Measurements from ENCODE around the gene CPEB4. TPM values are rescaled to one million over a fixed set of nuclear protein-coding genes. Genes with fewer than 3 reads are reported as not detected.

Gene CPEB4
- total RNA-seq, 1 donor from 2014 or later: 37.4 TPM

DNA sequence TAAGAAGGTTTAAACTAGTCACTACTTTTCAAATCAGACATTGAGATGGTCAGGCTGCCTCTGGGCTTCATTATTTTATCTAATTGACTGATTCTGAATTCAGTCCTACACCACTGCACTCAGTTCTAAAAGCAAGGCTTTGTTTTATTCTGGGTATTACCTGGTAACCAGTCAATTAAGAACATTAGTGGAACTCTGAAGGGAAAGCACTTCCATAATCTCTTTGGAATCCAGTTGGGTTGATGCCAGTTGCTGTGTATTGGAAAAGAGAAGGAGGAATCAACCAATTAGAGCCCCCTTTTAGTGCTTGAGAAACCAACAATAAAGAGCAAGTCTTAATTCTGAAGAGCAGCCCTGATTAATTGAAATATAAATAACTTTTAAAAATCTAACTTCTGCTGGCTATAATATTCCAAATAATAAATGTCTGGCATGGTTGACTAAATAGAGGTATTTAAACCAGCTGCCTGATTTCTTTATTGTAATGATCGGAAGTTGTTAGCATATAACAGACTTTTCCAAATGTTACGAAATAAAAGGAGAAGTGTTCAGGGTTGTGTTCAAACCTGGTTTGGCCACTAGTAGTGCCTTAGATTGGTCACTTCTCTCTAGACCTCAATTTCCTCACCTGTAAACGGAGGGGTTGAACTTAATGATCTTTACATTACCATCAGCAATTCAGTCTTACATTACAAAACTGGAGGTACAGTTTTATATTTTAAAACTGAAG is 32.0 kb downstream of the CPEB4 start:
- Histone ChIP-seq H3K36me3 (no peaks in the 10 kb centered on the region), H3K4me1 (peaks cover 6 to 67% of the 10 kb centered on the region in 2 donors), H3K27ac (peak overlapping the region; percentile 87 to 90), H3K27me3 (no peaks in the 10 kb centered on the region), H3K9me3 (no peaks in the 10 kb centered on the region), H3K4me3 (no peak overlapping the region)
- no peak for DNase-seq (ENCODE audit: low spot score in 2 of 2)
- intact Hi-C loops (cut with DNase I): loop anchor here (10.0 kb wide), 1 partner anchor 445 kb away; no protein-coding TSS in a partner anchor
- TF ChIP-seq, protein P1, sequence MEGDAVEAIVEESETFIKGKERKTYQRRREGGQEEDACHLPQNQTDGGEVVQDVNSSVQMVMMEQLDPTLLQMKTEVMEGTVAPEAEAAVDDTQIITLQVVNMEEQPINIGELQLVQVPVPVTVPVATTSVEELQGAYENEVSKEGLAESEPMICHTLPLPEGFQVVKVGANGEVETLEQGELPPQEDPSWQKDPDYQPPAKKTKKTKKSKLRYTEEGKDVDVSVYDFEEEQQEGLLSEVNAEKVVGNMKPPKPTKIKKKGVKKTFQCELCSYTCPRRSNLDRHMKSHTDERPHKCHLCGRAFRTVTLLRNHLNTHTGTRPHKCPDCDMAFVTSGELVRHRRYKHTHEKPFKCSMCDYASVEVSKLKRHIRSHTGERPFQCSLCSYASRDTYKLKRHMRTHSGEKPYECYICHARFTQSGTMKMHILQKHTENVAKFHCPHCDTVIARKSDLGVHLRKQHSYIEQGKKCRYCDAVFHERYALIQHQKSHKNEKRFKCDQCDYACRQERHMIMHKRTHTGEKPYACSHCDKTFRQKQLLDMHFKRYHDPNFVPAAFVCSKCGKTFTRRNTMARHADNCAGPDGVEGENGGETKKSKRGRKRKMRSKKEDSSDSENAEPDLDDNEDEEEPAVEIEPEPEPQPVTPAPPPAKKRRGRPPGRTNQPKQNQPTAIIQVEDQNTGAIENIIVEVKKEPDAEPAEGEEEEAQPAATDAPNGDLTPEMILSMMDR (IDR thresholded peaks at IDR 0.05): no peak

DNA sequence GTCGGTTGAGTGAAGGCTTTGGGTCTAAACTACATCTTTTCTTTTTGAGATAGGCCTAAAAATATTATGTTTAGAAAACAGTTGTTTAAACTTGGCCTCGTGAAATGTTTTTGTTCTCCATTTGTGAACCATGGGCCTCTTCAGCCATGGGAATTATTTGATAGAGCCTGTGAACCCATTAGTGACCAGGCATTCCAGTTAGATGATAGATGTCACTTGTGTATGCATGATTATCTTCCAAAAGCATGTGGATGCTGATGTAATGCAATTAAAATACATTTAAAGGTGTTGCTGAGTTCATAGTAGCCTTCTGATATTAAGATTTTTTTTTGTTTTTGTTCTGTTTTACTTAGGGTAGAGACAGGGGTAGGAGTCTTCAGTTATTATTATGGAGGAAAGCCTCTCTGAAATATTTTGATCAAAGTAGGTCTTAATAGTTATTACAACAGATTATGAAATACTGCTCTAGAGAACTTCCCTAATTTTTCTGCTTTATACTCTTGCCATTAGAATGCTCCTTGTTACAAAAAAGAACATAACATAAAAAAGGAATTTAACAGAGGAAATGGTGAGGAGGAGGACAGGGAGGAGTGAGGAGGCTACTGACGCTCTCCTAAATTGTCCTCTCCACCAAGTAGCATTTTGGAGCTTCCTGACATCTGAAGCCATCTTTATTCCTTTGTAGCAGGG is 32.9 kb downstream of the CPEB4 start:
- intact Hi-C loops (cut with DNase I): loop anchor here (10.0 kb wide), 1 partner anchor 446 kb away; no protein-coding TSS in a partner anchor
- no peaks in the 10 kb centered on the region for H3K36me3 ChIP-seq
- peak overlapping the region; percentile 71 to 81 for H3K27ac ChIP-seq
- no peak for DNase-seq (ENCODE audit: low spot score in 2 of 2)
- no peaks in the 10 kb centered on the region for H3K27me3 ChIP-seq
- peaks cover 6 to 75% of the 10 kb centered on the region in 2 donors for H3K4me1 ChIP-seq
- no peak overlapping the region for H3K4me3 ChIP-seq
- TF ChIP-seq, protein P1 (IDR thresholded peaks at IDR 0.05): no peak
- H3K9me3 ChIP-seq: no peaks in the 10 kb centered on the region

DNA sequence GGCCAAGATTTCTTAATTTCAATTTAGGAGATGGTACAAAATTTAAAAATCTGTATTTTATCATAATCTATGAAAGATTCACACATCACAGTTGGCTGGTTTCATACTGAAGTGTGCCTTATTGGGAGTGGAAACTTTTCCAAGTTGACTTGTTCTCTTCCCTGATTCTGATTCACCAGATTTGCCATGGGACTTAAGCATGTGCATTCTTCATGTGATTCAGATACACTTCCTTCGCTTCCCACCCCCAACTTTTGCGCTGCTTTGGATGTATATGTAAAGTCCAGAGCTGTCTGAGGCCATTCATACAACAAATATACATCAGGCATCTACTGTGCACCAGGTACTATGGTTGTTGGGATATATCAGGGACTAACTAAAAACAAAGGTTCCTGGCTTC is 34.4 kb downstream of the CPEB4 start:
- no peak for DNase-seq (ENCODE audit: low spot score in 2 of 2)
- Histone ChIP-seq H3K4me1 (peaks cover 11 to 76% of the 10 kb centered on the region in 2 donors), H3K9me3 (no peaks in the 10 kb centered on the region), H3K36me3 (no peaks in the 10 kb centered on the region), H3K27me3 (no peaks in the 10 kb centered on the region), H3K27ac (peak overlapping the region; percentile 71 to 81), H3K4me3 (no peak overlapping the region)
- TF ChIP-seq, protein P1 (IDR thresholded peaks at IDR 0.05): no peak
- intact Hi-C loops (cut with DNase I): loop anchor here (10.0 kb wide), 1 partner anchor 448 kb away; no protein-coding TSS in a partner anchor

DNA sequence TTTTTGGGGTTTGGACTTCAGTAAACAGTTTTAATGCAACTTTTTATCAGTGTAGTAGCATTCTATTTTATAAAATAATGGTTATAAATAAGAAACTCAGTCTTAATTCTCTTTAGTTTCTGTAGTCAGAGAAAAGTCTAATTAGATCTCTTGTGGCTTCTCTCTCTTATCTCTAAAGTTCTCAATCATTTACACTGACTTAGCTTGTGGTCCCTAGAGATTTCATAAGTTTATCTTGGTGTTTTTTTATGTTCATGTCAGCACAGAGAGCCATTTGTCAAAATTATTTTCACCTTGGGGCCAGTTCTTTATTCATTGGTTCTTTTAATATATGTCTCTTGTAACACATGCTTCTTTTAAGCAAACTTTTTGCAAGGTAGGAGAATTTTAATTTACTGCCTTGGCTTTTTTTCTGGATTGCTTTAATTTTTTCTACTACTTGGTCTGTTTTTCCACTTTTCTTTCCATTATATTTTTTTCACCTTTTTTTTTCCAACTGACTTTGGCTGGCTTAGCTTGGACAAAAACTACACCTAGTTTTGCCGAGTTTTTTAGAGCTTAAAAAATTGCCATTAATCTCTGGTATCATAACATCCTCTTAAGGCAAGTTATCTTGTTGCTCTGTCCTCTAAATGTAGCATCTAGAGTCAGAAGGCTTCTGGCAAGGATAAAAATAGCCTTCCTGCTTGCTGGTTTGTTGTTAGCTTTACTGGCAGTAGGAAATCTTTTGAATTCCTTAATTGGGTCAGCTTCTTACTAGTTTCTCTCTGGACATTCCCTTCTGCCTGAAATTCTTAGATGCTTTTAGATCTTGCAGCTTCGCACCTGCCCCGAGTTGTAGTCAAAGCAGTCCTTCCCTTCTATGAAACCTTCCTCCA is 35.3 kb downstream of the CPEB4 start:
- Histone ChIP-seq H3K27me3 (no peaks in the 10 kb centered on the region), H3K27ac (peak overlapping the region; percentile 71 to 81), H3K4me1 (peaks cover 11 to 76% of the 10 kb centered on the region in 2 donors), H3K4me3 (peak overlapping the region in 1 of 2 donors; percentile 10), H3K36me3 (no peaks in the 10 kb centered on the region), H3K9me3 (no peaks in the 10 kb centered on the region)
- TF ChIP-seq, protein P1 (IDR thresholded peaks at IDR 0.05): no peak
- DNase-seq (ENCODE audit: low spot score in 2 of 2): no peak
- intact Hi-C loops (cut with DNase I): loop anchor here (10.0 kb wide), 1 partner anchor 449 kb away; no protein-coding TSS in a partner anchor

DNA sequence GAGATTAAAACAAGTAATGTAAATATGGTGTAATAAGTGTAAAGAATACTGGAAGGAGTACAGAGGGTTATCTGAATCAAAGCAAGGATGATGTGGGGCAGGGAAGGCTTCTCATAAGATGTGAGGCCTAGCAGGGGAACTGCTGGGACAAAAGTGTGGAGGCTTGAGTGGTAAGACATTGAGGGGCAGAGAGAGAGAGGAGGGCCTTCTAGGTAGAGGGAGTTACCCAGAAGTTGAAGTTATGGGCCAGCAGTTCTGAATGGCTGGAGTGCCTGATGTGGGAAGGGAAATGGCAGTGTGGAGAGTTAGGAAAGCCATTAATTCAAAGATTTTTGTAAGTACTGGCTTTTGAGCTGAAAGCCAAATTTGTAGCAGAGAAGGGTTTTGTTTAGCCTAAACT is 36.8 kb downstream of the CPEB4 start:
- no peaks in the 10 kb centered on the region for H3K27me3 ChIP-seq
- no peaks in the 10 kb centered on the region for H3K9me3 ChIP-seq
- intact Hi-C loops (cut with DNase I): loop anchor here (5.0 to 10.0 kb wide), 2 partner anchors 308 to 450 kb away; partner anchors contain the start of gene BOD1
- no peak for DNase-seq (ENCODE audit: low spot score in 2 of 2)
- peak overlapping the region; percentile 71 to 81 for H3K27ac ChIP-seq
- TF ChIP-seq, protein P1 (IDR thresholded peaks at IDR 0.05): no peak
- H3K4me1 ChIP-seq: peaks cover 11 to 65% of the 10 kb centered on the region in 2 donors
- H3K4me3 ChIP-seq: no peak overlapping the region
- H3K36me3 ChIP-seq: no peaks in the 10 kb centered on the region

Measured in ascending aorta (tissue), 2 donors.